Ectodermal cell (in vitro differentiated cells): Measurements from ENCODE around the gene CERS2.

Experiments used
- H3K27ac ChIP-seq: 2 replicates; pipeline ENCODE4 v1.7.0; 2013; ENCODE audit warnings: mild to moderate bottlenecking, low read depth, low read length; ENCODE audit not compliant: insufficient read depth, poor library complexity, severe bottlenecking
- H3K27me3 ChIP-seq: 2 replicates; pipeline ENCODE4 v1.7.0; 2013; ENCODE audit warnings: mild to moderate bottlenecking, low read length; ENCODE audit not compliant: insufficient read depth, control insufficient read depth, poor library complexity, severe bottlenecking
- H3K36me3 ChIP-seq: one replicate; pipeline ENCODE4 v1.7.0; 2013; ENCODE audit warnings: low read length; ENCODE audit not compliant: control insufficient read depth, insufficient read depth
- H3K4me1 ChIP-seq: one replicate; pipeline ENCODE4 v1.7.0; 2013; ENCODE audit warnings: low read length; ENCODE audit not compliant: control insufficient read depth, insufficient read depth
- H3K4me3 ChIP-seq: 2 replicates; pipeline ENCODE4 v1.7.0; 2013; ENCODE audit warnings: low read depth, low read length, control low read depth; ENCODE audit not compliant: insufficient read depth
- H3K9me3 ChIP-seq: 2 replicates; pipeline ENCODE4 v1.7.0; 2013; ENCODE audit warnings: mild to moderate bottlenecking, low read length, moderate library complexity; ENCODE audit not compliant: control insufficient read depth
- WGBS, 2 experiments: methylation state at CpG; one replicate each; pipeline ENCODE4 v1.1.7; 2013; ENCODE audit warnings: missing lambda C conversion rate in 2 of 2; 5-methylcytosine and 5-hydroxymethylcytosine counted together

The CERS2 gene

DNA sequence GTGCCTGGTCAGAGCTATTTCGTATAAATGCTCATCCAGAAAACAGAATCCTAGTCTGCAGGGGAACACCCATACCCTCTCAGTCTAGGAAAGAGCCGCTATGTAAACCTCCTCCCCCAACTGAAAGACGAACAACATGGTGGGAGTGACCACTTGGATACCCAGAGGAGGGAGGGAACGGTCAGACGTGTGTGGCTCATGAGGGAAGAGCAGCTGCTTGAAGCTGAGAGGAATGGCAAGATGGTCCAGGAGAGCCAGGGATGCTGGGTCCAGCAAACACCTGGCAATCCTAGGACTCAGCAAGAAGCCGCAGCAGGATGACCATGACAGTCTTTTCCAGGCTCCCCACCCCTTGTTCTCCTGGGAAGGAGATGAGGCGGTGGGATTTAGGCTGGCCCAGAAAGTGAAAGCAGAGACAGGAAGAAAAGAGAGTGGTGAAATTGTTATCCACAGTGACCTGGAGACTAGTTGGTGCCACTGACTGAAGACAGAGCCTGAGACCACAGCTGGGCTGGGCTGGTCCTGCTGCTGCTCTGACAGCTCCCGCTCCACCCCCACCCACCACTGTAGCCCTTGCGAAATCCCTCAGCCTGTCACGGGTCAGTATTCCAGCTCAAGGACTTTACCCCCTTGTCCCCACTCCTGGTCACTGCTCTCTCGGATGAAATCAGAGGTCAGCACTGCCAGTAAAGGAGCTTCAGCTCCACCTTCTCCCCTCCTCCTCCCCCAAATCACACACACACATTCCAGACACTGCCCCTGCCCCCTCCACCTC lies 3.6 kb downstream of the CERS2 start:
- H3K4me1 ChIP-seq: peaks cover 30% of the 10 kb centered on the region
- peaks cover 29% of the 10 kb centered on the region for H3K36me3 ChIP-seq
- peak overlapping the region; percentile 3 for H3K4me3 ChIP-seq
- WGBS, 2 experiments: 42 to 51% methylated on average over 11 of the region's 11 CpGs
- peak overlapping the region; percentile 3 for H3K27ac ChIP-seq
- no peaks in the 10 kb centered on the region for H3K9me3 ChIP-seq
- H3K27me3 ChIP-seq: peaks cover 3% of the 10 kb centered on the region

DNA sequence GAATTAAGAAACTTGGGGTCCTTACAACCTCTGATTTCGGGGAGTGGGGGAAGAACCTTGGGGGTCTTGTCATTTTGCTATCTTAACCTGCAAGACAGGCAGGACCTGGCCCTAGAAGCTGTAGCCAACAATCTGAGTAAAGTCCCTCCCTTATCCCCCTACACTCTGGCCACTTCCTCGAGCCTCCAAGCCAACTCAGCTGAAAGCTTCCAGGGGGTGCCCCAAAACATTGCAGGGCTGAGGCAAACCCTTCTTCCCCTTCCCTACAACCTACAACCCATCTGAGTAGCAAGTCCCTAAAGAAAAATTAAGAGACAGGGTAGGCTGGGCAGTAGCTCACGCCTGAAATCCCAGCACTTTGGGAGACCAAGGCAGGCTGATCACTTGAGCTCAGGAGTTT lies 5.0 kb downstream of the CERS2 start:
- Histone ChIP-seq H3K27me3 (no peaks in the 10 kb centered on the region), H3K27ac (no peak overlapping the region), H3K9me3 (no peaks in the 10 kb centered on the region), H3K36me3 (peaks cover 30% of the 10 kb centered on the region), H3K4me1 (peaks cover 30% of the 10 kb centered on the region), H3K4me3 (no peak overlapping the region)
- 89 to 92% methylated on average over 3 of the region's 3 CpGs for WGBS, 2 experiments

DNA sequence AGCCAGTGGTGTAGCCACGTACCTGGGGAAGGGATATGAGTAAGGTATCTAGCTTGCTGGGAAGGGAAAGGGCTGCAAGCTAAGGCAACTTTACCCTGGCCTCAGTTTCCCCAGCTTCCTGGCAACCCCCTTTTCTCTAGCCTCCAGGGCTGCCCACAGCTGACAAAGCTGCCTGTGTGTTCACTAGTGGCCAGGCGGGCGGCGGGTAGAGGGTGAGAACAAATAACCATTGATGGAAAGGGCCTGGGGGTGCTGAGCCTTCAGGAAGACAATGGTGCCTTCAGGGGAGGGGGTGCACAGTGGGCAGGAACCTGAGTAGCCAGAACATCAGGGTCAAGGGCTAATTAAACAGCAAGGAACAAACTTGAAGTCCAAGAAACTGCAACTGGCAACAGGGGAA lies 6.1 kb downstream of the CERS2 start:
- Histone ChIP-seq H3K27me3 (no peaks in the 10 kb centered on the region), H3K9me3 (no peaks in the 10 kb centered on the region), H3K36me3 (peaks cover 40% of the 10 kb centered on the region), H3K4me3 (no peak overlapping the region), H3K4me1 (peaks cover 30% of the 10 kb centered on the region), H3K27ac (no peak overlapping the region)
- WGBS, 2 experiments: 95 to 100% methylated on average over 4 of the region's 4 CpGs

DNA sequence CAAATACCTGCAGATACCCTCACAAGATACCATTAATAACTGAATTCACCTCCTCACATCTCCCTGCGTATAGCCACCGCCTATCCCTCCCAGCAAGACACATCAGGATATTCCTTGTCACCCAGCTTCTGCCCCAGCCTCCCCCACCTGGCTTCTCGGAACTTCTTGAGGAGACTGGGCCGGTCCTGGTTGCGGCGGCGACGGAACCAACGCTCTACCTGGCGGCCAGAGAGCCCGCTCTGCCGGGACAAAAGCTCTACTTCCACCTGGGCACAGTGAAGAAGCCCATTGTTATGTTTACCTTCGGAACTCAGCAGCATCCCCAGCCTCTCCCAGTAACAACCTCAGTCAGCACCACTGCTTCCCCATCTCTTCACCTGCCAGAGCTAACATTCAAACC lies 6.7 kb downstream of the CERS2 start:
- Histone ChIP-seq H3K36me3 (peaks cover 44% of the 10 kb centered on the region), H3K9me3 (no peaks in the 10 kb centered on the region), H3K27me3 (no peaks in the 10 kb centered on the region), H3K4me1 (peaks cover 27% of the 10 kb centered on the region), H3K27ac (no peak overlapping the region), H3K4me3 (no peak overlapping the region)
- WGBS, 2 experiments: 95% methylated on average over 13 of the region's 13 CpGs

DNA sequence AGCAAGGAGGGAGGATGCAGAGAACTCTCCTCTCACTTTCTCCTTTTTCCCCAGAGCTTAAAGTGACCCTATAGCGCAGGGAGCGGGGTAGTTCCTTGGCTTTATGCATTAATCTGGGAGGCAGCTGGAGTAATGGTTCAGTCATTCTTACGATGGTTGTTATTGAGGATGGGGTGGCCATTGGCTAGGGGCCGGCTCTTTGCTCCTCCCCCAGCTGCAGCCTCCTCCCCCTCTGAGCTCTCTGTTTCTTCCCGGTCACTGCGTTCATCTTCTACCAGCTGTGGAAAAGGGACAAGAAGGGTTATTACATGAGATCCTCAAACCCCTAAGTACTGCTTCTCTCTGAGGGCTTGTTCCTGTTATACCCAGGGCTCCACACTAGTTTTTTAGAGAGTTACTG lies 8.6 kb downstream of the CERS2 start:
- Histone ChIP-seq H3K9me3 (no peaks in the 10 kb centered on the region), H3K4me1 (peaks cover 8% of the 10 kb centered on the region), H3K27me3 (no peaks in the 10 kb centered on the region), H3K36me3 (peaks cover 46% of the 10 kb centered on the region), H3K4me3 (no peak overlapping the region), H3K27ac (no peak overlapping the region)
- WGBS, 2 experiments: 83 to 94% methylated on average over 4 to 6 of the region's 6 CpGs

DNA sequence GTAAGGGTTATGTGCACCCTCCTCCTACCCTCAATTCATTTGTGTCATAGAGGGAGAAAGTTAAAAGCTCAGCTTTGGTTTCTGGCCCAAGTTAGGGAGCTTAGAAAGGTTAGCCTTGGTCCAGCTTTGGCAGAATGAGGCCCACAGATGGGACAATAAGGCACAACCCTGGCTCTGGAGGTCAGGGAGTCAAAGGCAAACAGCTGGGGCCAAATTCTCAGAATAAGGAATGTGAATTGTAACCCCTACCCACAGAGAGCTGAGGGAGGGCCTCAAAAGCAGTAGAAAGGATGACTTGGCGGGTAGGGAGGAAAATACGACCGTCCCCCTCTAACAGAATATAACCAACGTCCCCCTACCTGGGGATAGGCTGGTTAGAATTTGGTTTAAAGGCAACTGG lies 9.0 kb downstream of the CERS2 start:
- Histone ChIP-seq H3K4me1 (peaks cover 4% of the 10 kb centered on the region), H3K4me3 (no peak overlapping the region), H3K36me3 (peaks cover 50% of the 10 kb centered on the region), H3K27me3 (no peaks in the 10 kb centered on the region), H3K9me3 (no peaks in the 10 kb centered on the region), H3K27ac (no peak overlapping the region)
- WGBS, 2 experiments: 92 to 93% methylated on average over 3 to 4 of the region's 4 CpGs

GRCh38 chr1:150964164-150964489 lies 10.5 kb downstream of the CERS2 start:
- 91 to 97% methylated on average over 5 of the region's 5 CpGs for WGBS, 2 experiments
- no peak overlapping the region for H3K4me3 ChIP-seq
- H3K9me3 ChIP-seq: no peaks in the 10 kb centered on the region
- H3K4me1 ChIP-seq: no peaks in the 10 kb centered on the region
- H3K27me3 ChIP-seq: no peaks in the 10 kb centered on the region
- H3K27ac ChIP-seq: no peak overlapping the region
- H3K36me3 ChIP-seq: peaks cover 64% of the 10 kb centered on the region

DNA sequence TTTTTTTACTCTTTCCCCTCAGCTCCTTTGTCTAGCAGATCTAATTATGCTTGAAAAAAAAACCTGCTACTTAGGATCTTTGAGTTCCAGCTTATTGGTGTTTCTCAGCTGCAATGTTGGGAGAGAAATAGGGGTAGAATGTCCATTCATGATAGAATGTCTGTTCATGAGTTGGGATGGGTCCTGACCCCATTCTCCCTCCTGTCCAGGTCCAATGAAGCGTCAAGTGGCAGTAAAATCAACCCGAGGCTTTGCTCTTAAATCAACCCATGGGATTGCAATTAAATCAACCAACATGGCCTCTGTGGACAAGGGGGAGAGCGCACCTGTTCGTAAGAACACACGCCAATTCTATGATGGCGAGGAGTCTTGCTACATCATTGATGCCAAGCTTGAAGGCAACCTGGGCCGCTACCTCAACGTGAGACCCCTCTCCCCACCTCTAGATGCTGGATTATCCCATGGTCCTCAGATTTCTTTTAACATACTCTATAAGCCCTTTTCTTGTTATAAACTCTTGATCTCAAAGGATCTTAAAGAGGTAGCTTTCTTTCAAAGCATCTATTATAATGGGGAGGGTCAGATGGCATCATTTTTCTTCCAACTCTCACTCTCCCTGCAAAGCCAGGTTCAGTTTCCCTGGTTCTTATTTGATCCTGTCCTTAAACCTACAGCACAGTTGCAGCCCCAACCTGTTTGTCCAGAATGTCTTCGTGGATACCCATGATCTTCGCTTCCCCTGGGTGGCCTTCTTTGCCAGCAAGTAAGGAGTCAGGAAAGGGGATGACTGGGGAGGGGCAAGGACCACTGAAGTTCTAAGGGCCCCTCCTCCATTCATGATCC lies 11.1 kb downstream of the CERS2 start:
- no peaks in the 10 kb centered on the region for H3K9me3 ChIP-seq
- no peaks in the 10 kb centered on the region for H3K4me1 ChIP-seq
- H3K36me3 ChIP-seq: peaks cover 64% of the 10 kb centered on the region
- WGBS, 2 experiments: 95 to 96% methylated on average over 10 of the region's 10 CpGs
- H3K4me3 ChIP-seq: no peak overlapping the region
- H3K27ac ChIP-seq: no peak overlapping the region
- no peaks in the 10 kb centered on the region for H3K27me3 ChIP-seq

GRCh38 chr1:150961756-150962155 lies 12.9 kb downstream of the CERS2 start:
- H3K4me3 ChIP-seq: no peak overlapping the region
- H3K9me3 ChIP-seq: no peaks in the 10 kb centered on the region
- no peaks in the 10 kb centered on the region for H3K4me1 ChIP-seq
- H3K36me3 ChIP-seq: peaks cover 46% of the 10 kb centered on the region
- no peak overlapping the region for H3K27ac ChIP-seq
- WGBS, 2 experiments: 87 to 95% methylated on average over 4 of the region's 4 CpGs
- H3K27me3 ChIP-seq: no peaks in the 10 kb centered on the region

- Histone ChIP-seq H3K27ac (no peak overlapping the region), H3K36me3 (peaks cover 38% of the 10 kb centered on the region), H3K9me3 (no peaks in the 10 kb centered on the region), H3K27me3 (no peaks in the 10 kb centered on the region), H3K4me3 (no peak overlapping the region), H3K4me1 (no peaks in the 10 kb centered on the region)
- WGBS, 2 experiments: 93 to 95% methylated on average over 7 of the region's 7 CpGs
Measured at GRCh38 chr1:150960646-150961045, 14.0 kb downstream of the CERS2 start.
